GM12873 (cell line): ENCODE results near the gene ZNF74.

Experiments used
- TF ChIP-seq, protein P1 (sequence below): IDR thresholded peaks from 2 replicates; pipeline ENCODE4 v1.5.1; 2012; ENCODE audit warnings: low read depth, mild to moderate bottlenecking, moderate library complexity, low read length, control low read depth; ENCODE audit not compliant: insufficient read depth; ENCODE audit errors: missing control alignments

The ZNF74 gene

DNA sequence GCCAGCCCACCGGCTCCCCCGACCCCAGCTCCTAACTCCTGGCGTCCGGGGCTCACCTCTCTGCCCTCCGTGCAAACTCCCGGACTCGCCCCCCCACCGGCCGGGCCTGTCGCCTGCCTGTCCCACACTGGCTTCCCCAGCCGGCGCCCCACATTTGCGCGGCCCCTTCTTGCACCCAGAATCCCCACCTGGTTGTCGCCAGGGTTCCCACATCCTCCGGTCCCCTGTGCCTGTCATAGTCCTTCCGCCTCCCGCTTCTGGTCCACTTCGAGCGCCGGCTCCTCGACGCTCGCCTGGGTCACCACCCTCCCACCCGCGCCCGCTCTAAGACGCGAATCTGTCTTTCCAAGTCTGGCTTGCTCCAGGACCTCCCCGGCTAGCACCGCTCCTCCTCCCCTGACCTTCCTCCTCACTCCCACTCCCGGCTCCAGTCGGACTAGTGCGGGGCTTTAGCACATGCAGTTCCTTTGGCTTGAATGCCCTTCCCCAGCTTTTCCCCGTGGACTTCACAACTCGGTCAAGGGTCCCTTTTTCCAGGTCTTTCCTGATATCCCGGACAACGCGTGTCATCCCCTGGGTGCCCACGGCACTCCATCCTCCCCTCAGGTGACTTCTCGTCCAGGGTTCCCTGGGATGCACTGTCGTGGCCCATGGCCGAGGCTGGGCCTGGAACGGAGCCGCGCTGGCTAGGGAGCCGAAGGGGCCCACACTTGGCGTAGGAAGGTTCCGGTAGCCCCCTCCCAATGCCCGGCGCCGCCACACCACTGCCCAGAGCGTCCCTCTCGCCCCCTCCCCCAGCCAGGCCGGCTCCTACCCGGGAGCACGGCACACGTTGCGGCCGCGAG lies 43.0 kb downstream of the ZNF74 start:
- TF ChIP-seq, protein P1, sequence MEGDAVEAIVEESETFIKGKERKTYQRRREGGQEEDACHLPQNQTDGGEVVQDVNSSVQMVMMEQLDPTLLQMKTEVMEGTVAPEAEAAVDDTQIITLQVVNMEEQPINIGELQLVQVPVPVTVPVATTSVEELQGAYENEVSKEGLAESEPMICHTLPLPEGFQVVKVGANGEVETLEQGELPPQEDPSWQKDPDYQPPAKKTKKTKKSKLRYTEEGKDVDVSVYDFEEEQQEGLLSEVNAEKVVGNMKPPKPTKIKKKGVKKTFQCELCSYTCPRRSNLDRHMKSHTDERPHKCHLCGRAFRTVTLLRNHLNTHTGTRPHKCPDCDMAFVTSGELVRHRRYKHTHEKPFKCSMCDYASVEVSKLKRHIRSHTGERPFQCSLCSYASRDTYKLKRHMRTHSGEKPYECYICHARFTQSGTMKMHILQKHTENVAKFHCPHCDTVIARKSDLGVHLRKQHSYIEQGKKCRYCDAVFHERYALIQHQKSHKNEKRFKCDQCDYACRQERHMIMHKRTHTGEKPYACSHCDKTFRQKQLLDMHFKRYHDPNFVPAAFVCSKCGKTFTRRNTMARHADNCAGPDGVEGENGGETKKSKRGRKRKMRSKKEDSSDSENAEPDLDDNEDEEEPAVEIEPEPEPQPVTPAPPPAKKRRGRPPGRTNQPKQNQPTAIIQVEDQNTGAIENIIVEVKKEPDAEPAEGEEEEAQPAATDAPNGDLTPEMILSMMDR: no peak

DNA sequence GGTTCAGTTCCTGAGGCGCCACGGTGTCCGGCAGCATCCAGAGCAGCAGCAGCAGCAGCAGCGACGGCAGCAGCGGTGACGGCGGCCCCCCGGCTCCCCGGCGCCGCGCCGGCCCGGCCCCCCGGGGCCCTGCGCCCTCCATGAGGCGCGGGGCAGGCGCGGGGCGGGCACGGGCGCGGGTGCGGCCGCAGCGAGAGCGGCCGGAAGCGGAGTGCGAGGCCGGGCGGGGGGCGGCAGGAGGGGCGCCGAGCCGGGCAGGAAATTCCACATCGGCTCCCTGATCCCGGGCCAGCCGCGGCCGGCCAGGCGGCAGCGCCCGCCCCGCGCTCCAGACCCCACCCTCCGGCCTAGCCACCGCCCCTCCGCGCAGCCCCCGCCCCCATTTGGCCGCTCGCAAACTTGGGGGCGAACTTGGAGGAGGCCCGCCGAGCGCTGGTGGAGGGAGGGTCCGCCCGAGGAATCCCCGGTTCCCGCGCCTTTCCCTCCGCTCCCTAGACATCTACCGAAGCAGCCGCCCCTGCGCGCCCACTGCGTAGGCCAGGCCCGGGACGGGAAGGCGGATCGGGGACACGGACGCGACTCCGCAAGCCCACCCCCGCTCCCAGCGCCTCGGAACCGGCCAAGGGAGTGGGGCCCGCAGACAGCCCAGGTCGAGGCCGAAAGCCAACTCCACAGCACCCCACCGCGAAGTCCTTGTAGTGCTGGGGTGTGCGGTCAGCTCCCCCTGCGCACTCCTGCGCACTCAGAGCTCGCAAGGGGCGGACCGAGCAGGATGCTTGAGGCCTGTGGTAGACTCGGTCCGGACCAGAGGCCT lies 43.9 kb downstream of the ZNF74 start, which contains the start of gene SCARF2:
Gene SCARF2, minus strand, starts transcription at position 213 of the 814 bp plus-strand sequence. Its CDS starts 71 bp downstream, at position 142.
- TF ChIP-seq, protein P1: no peak

DNA sequence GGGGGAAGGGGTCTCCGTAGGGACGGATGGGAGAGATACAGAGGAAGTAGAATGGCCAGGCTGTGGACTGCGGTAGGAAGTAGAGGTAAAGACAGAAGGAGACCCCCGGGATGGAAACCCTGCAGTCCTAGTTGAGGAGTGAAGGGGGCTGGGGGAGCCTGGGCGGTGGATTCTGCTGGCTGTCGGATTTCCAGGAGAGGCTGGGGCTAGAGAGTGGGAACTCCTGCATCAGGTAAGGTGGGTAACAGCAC lies 44.4 kb downstream of the ZNF74 start:
- TF ChIP-seq, protein P1: no peak

DNA sequence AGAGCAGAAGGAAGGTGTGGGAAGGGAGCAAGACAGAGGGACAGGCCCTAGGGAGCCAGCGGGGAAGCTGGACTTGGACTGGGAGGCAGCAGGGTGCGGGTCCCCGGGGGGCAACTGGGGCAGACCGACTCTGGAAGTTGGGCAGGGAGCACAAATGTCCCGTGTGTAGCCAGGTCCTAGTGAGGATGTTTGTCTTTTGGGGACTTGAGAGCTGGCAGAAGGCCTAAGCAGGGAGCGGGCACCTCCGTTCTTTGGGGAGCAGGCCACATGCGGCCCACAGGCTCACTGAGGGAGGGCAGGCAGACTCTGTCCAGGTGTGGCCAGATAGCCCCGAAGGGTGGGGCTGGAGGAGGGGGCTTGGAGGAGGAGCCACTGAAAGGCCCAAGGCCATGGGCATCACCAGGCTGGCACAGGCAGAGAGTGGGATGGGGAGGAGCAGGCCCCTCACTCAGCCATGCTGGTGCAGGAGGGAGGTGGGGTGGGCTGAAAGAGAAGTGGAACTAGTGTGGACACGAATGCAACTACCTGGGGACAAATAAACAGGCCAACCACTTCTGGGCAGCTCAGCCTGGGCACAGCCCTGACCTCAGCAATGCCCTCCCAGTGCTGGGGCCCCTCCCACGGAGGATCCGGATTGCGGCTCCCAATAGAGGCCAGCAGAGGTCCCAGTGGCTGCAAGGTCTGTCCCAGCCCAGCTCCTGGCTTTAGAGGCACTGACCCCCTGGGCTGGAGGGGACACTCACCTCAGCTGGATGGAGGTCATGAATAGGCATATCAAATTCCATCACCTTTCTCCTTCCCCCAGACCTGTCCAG lies 44.9 kb downstream of the ZNF74 start:
- TF ChIP-seq, protein P1: no peak

DNA sequence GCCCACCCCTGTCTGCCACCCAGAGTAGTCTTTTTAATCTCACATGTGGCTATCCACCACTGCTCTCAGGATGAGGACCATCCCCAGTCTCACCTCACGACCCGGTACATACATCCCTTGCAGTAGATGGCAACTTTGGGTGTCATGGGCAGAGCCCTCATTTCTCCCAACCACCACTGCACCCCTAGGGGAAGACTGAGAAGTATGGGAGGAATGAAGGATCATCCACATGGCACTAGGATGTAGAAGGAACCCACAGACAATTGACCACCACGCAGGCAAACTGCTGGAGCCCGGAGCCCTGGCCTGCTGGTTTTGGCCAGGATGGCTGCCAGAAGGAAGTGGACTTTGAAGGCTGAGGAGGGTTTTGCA lies 45.6 kb downstream of the ZNF74 start:
- TF ChIP-seq, protein P1: no peak

DNA sequence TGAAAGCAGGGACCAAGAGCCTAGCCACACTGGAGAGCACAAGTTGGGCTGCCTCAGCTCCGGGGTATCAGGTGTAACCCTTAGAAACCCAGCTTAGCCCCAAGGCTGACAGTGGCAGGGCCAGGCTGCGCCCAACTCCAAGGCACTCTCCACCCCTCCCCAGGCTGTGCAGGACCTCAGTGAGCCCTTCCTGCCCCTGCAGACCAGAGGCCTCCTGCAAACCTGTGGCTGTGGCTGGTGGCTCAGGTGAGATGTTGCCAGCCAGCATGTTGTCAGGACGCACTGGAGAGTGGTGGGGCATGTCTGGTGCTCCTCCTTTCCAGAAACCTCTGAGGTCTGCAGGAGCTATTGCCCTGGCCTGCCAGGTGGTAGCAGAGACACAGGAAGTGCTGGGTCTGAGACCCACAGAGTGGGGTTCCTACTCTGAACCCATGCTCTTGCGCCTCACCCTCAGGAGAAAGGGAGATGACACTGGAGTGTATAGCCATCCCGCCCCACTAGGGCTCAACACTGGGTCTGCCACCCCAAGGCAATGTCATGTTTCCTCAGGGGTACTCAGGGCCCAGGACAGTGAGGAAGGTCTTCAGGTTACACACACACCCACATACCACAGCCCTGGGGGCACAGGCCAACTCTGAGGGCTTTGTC lies 46.1 kb downstream of the ZNF74 start:
- TF ChIP-seq, protein P1: no peak
